Kidney epithelial cell (primary cell): ENCODE measurements around the gene TGDS. TPM values are rescaled to one million over a fixed set of nuclear protein-coding genes. Genes with fewer than 3 reads are reported as not detected.

Experiments used
- DNase-seq: peaks from one replicate; pipeline ENCODE4 v3.0.0-alpha.2; 2010; ENCODE audit warnings: low read depth
- H3K27me3 ChIP-seq: 2 replicates; pipeline ENCODE4 v1.6.0; 2011; ENCODE audit warnings: low read length; ENCODE audit not compliant: control insufficient read depth, insufficient read depth
- H3K36me3 ChIP-seq: 2 replicates; pipeline ENCODE4 v1.5.1; 2011; ENCODE audit warnings: low read length; ENCODE audit not compliant: control insufficient read depth, insufficient read depth
- H3K4me3 ChIP-seq: 2 replicates; pipeline ENCODE4 v1.5.1; 2011; ENCODE audit warnings: low read depth, mild to moderate bottlenecking, control low read depth, low read length
- total RNA-seq: library from RNA; depleted of rRNA; stranded (reverse); fragments of >200 nt; gene quantifications from 2 replicates; pipeline ENCODE4 v1.2.3, GENCODE V29; 2015
- TF ChIP-seq, protein P1 (sequence below): IDR thresholded peaks from 2 replicates; pipeline ENCODE4 v1.5.1; 2011; ENCODE audit warnings: mild to moderate bottlenecking, moderate library complexity, low read length, control low read depth, inconsistent platforms; ENCODE audit not compliant: insufficient read depth, poor library complexity, severe bottlenecking

TGDS gene
- total RNA-seq, 1 donor from 2014 or later = 14.3 TPM

GRCh38 chr13:94607939-94608338 is 12.0 kb upstream of the TGDS start:
- TF ChIP-seq, protein P1, sequence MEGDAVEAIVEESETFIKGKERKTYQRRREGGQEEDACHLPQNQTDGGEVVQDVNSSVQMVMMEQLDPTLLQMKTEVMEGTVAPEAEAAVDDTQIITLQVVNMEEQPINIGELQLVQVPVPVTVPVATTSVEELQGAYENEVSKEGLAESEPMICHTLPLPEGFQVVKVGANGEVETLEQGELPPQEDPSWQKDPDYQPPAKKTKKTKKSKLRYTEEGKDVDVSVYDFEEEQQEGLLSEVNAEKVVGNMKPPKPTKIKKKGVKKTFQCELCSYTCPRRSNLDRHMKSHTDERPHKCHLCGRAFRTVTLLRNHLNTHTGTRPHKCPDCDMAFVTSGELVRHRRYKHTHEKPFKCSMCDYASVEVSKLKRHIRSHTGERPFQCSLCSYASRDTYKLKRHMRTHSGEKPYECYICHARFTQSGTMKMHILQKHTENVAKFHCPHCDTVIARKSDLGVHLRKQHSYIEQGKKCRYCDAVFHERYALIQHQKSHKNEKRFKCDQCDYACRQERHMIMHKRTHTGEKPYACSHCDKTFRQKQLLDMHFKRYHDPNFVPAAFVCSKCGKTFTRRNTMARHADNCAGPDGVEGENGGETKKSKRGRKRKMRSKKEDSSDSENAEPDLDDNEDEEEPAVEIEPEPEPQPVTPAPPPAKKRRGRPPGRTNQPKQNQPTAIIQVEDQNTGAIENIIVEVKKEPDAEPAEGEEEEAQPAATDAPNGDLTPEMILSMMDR = no peak
- no peaks in the 10 kb centered on the region for H3K36me3 ChIP-seq
- no peak overlapping the region for H3K4me3 ChIP-seq
- no peaks in the 10 kb centered on the region for H3K27me3 ChIP-seq
- DNase-seq = no peak

DNA sequence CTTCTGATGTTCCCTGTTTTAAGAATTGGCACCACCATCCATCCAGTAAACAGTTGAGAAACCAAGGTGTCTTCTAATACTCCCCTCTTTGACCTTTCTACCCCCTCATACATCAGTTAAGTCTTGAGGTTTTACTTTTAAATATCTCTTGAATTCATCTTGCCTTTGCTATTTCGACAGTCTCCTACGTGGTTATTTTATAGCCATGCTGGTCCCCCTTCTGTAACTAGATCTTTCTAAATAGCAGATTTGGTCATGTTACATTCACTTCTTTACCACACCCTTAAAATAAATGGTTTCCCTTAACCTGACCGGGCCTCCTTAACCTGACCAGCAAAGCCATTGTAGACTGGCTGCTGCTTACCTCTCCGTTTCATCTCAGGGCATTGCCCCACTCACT is 11.1 kb upstream of the TGDS start:
- Histone ChIP-seq H3K27me3 (no peaks in the 10 kb centered on the region), H3K36me3 (no peaks in the 10 kb centered on the region), H3K4me3 (no peak overlapping the region)
- no peak for DNase-seq
- TF ChIP-seq, protein P1 = no peak

- TF ChIP-seq, protein P1 = no peak
- Histone ChIP-seq H3K4me3 (peak overlapping the region; percentile 71), H3K36me3 (no peaks in the 10 kb centered on the region), H3K27me3 (no peaks in the 10 kb centered on the region)
- DNase-seq = no peak
Measured at GRCh38 chr13:94602467-94602866, 6.5 kb upstream of the TGDS start.

DNA sequence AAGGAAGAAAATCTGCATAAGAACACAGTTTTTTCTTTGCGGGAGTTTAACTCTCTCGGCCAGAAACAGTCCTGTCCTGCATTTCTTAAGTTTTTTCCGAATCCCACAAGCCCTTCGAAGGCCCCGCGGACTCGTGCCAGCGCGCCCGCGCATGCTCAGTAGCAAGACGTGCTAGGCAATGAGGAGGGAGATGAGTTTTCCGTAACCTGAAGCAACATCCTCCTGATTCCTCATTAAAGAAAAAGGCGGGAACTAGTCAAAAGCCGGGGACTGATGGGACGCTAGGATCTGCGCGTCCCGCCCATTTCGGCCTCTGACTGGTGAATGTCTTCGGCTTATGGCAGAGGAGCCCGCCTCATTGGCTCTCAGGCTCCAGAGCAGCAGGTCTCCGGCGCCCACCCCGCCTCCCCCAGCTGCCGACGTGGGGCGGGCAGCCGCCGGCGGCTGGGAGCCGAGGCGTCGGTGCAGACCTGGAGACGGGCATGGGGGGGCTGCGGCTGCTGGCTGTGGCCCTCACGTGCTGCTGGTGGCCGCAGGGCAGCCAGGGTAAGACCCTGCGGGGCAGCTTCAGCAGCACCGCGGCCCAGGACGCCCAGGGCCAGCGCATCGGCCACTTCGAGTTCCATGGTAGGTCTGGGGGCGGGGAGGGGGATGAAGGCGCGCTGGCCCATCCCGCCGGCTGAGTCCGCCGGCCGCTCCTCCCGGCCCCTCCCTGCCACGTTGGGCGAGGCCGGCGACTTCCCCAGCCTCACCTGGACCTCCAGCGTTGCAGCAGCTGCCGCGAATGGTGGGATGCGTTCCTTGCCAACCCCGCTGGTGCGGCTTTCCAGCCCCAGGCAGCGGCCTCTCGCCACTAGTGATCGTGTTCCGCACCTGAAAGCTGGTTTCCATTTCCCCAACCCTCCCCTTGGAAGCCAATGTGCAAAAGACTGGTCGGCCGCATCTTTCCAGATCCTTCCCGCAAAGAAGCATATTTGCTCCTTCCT is 5.8 kb upstream of the TGDS start, which contains the start of gene GPR180:
Gene GPR180 (plus strand): TSS at position 412 of the 986 bp plus-strand sequence. CDS start 71 bp downstream, at position 483.
- Histone ChIP-seq H3K27me3 (no peaks in the 10 kb centered on the region), H3K36me3 (no peaks in the 10 kb centered on the region), H3K4me3 (peak within 1 kb of the TSS; percentile 71)
- TF ChIP-seq, protein P1 = no peak
- DNase-seq = peak; percentile 99

DNA sequence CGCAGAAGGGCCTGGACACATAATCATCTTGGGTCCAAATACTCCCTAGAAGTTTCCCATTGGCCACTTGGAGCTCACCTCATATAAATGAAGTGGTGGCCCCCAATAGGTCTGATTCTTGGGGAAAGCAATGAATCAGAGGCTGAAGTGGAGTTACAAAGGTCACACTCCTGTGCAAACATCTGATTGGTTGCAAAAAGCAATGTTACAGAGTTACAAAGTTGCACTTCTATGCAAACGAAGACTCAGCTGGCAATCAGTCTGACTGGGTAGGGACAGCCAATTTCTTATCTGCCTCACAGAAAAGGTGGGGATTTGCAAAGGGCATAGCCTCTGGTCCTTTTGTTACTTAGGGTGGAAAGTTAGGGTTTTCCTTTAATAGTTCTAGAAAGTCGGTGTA is 3.9 kb upstream of the TGDS start:
- no peaks in the 10 kb centered on the region for H3K36me3 ChIP-seq
- no peaks in the 10 kb centered on the region for H3K27me3 ChIP-seq
- TF ChIP-seq, protein P1 = no peak
- no peak overlapping the region for H3K4me3 ChIP-seq
- DNase-seq = no peak
